ENCODE measurements around the gene EFNB2. TPM values are rescaled to one million over a fixed set of nuclear protein-coding genes. Genes with fewer than 3 reads are reported as not detected.

The EFNB2 gene
- total RNA-seq, 1 donor from 2014 or later = 353 TPM

DNA sequence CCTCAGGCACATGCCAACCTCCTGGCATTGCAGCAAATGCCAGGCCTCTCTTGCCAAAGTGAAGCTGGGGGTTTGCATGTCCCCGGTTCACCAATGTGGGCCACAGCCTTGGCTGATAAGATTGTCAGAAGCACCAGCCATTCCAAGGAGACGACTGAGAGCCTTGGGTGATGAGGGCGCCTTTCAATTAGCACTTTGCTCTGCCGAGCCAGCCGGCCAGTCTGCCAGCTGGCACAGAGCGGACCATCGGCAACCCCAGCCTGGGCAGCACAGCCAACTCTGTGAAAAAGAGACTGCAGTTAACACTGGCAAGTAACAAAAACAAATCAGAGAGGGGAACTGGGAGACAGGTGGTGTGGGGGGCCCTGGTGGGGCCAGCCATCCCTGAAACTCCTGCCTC is 67.3 kb downstream of the EFNB2 start:
- Mint-ChIP-seq H3K36me3 (ENCODE audit: low read depth, unreplicated experiment) (no peaks in the 10 kb centered on the region), H3K4me1 (ENCODE audit: unreplicated experiment) (peaks cover 4% of the 10 kb centered on the region), H3K27ac (ENCODE audit: unreplicated experiment) (no peak overlapping the region), H3K27me3 (ENCODE audit: unreplicated experiment) (peaks cover 3% of the 10 kb centered on the region), H3K4me3 (ENCODE audit: unreplicated experiment) (no peak overlapping the region), H3K9me3 (ENCODE audit: unreplicated experiment) (no peaks in the 10 kb centered on the region)
- DNase-seq (ENCODE audit: low spot score) = no peak
- TF ChIP-seq, protein P1, sequence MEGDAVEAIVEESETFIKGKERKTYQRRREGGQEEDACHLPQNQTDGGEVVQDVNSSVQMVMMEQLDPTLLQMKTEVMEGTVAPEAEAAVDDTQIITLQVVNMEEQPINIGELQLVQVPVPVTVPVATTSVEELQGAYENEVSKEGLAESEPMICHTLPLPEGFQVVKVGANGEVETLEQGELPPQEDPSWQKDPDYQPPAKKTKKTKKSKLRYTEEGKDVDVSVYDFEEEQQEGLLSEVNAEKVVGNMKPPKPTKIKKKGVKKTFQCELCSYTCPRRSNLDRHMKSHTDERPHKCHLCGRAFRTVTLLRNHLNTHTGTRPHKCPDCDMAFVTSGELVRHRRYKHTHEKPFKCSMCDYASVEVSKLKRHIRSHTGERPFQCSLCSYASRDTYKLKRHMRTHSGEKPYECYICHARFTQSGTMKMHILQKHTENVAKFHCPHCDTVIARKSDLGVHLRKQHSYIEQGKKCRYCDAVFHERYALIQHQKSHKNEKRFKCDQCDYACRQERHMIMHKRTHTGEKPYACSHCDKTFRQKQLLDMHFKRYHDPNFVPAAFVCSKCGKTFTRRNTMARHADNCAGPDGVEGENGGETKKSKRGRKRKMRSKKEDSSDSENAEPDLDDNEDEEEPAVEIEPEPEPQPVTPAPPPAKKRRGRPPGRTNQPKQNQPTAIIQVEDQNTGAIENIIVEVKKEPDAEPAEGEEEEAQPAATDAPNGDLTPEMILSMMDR (IDR thresholded peaks at IDR 0.05; ENCODE audit: unreplicated experiment) = no peak

DNA sequence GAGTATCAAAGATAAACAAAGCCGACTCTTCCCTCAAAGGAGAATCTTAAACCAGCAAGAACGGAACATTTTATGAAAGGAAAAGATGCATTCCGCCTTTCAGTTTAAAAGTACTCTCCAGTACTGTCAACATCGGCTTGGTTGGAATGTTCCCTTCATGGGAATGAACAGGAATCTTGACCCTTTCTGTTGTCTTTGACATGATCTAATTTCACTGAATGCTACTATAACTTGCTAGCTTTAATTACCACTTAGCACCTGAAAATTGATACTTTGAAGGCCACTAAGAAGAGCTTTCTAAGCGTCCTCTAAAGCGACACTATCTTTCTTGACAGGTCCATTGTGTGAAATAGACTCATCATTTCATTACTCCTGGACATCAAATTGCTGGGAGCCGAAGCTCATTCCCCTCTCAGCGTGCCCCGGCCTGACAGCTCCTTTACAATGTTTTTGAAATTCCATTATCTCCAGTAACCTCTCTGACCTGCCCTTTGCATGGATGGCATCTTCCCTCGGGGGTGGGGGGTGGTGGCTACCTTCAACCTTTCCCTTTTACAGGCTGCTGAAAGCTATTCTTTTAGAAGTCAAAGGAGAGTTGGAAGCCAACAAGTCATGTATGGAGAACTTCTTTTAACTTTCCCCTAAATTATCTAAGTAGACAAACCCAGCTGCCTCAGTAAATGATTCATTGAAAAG is 67.9 kb downstream of the EFNB2 start:
- TF ChIP-seq, protein P1 (IDR thresholded peaks at IDR 0.05; ENCODE audit: unreplicated experiment) = no peak
- no peaks in the 10 kb centered on the region for H3K9me3 Mint-ChIP-seq (ENCODE audit: unreplicated experiment)
- no peak for DNase-seq (ENCODE audit: low spot score)
- H3K4me3 Mint-ChIP-seq (ENCODE audit: unreplicated experiment) = no peak overlapping the region
- peaks cover 3% of the 10 kb centered on the region for H3K27me3 Mint-ChIP-seq (ENCODE audit: unreplicated experiment)
- peaks cover 4% of the 10 kb centered on the region for H3K4me1 Mint-ChIP-seq (ENCODE audit: unreplicated experiment)
- no peak overlapping the region for H3K27ac Mint-ChIP-seq (ENCODE audit: unreplicated experiment)
- no peaks in the 10 kb centered on the region for H3K36me3 Mint-ChIP-seq (ENCODE audit: low read depth, unreplicated experiment)

DNA sequence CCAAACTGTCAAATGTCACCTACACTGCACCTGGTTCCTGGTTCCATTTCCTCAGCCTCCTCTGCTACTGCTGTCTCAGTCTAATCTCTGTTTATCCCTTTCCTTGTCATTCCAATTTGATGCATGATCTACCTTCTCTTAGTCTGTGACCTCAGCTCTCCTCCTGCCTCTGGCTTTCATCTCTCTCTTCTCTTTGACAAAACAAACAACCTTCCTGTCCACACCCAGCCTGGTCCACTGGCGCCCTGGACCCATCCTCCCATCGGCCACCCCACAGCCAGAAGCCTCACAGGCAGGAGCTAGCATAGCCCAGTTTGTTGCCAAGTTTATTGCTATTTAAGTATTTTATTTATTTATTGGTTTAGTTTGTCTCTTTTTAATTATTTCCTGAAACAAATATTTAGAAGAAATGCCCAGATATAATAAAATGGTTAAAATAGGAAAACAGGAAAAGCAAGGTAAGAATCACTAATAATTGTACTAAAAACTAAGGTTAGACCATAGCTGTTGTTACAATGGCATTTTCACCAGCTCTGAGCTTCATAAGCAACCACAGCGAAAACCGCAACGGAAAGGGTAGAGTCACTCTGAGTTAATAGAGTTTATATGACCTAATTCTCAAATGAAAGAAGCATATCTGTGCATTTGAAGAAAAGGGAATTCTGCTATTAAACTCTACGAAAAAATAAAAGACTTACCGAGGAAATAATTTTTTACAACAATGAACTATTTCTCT is 68.6 kb downstream of the EFNB2 start:
- no peak overlapping the region for H3K27ac Mint-ChIP-seq (ENCODE audit: unreplicated experiment)
- TF ChIP-seq, protein P1 (IDR thresholded peaks at IDR 0.05; ENCODE audit: unreplicated experiment) = no peak
- no peaks in the 10 kb centered on the region for H3K36me3 Mint-ChIP-seq (ENCODE audit: low read depth, unreplicated experiment)
- H3K27me3 Mint-ChIP-seq (ENCODE audit: unreplicated experiment) = peaks cover 3% of the 10 kb centered on the region
- H3K4me1 Mint-ChIP-seq (ENCODE audit: unreplicated experiment) = peaks cover 4% of the 10 kb centered on the region
- no peak for DNase-seq (ENCODE audit: low spot score)
- H3K9me3 Mint-ChIP-seq (ENCODE audit: unreplicated experiment) = no peaks in the 10 kb centered on the region
- H3K4me3 Mint-ChIP-seq (ENCODE audit: unreplicated experiment) = no peak overlapping the region

DNA sequence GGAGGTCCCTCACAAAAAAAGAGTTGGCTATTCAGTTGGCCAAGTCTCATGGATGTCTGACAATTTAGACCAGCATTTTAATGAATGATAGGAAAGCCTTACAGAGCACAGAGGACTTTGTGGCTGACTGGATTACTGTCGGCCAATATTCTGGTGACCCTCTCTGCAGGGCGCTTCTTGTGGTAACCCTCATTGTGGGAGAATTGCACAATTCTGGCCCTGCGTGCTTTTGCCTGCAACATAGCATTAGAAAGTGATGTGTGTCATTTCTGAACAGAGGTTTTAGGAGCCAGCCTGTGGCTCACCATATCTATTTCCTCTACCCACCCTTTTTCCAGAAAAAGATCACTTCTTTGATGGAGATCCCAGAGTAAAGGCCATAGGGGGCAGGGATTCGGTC is 71.4 kb downstream of the EFNB2 start:
- H3K4me3 Mint-ChIP-seq (ENCODE audit: unreplicated experiment) = no peak overlapping the region
- H3K9me3 Mint-ChIP-seq (ENCODE audit: unreplicated experiment) = no peaks in the 10 kb centered on the region

More for the DNA sequence above, 71.4 kb downstream of the EFNB2 start:
- Mint-ChIP-seq H3K36me3 (ENCODE audit: low read depth, unreplicated experiment) (no peaks in the 10 kb centered on the region), H3K27me3 (ENCODE audit: unreplicated experiment) (peaks cover 5% of the 10 kb centered on the region), H3K27ac (ENCODE audit: unreplicated experiment) (no peak overlapping the region), H3K4me1 (ENCODE audit: unreplicated experiment) (no peaks in the 10 kb centered on the region)
- no peak for DNase-seq (ENCODE audit: low spot score)
- TF ChIP-seq, protein P1 (IDR thresholded peaks at IDR 0.05; ENCODE audit: unreplicated experiment) = no peak
